Smooth muscle cell of the brain vasculature (primary cell): ENCODE measurements around the gene BCAR3.

Experiments
- DNase-seq: peaks from one replicate; pipeline ENCODE4 v3.0.0-alpha.2; 2012; ENCODE audit warnings: low read depth, low spot score

Gene BCAR3

DNA sequence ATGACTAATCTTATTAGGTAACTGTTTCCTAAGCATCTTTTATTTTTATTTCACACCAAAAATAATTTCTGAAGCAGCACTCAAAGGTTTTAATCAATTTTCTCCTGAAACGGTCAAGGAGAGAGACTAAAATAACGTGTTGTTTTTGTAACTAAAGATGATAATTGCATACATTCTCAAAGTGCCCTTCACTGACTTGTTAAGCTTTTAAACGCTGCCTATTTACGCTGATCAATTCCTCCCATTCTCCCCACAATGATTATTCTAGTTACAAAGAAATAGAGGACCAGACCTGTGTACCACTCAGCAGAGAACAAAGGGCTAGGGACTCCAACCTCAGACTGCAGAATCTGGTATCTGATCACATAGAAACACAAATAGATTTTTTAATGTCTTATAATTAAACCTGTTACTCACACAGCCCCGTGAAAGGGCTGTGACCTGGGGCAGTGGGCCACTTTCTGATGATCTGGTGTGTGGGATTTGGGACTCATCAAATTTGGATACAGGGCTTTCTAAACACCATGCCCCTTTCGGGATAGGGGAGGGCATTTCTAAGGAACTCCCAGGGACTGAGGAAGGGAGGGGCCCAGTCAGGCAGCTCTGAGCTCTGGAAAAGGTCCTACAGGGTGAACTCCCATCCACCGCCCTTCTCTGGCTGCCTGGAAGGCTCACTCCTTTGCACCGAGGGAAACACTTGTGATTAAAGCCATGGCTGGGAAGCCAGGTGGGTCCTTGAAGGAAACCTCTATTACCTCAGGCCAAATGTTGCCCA lies 65.2 kb downstream of the BCAR3 start:
- no peak for DNase-seq

DNA sequence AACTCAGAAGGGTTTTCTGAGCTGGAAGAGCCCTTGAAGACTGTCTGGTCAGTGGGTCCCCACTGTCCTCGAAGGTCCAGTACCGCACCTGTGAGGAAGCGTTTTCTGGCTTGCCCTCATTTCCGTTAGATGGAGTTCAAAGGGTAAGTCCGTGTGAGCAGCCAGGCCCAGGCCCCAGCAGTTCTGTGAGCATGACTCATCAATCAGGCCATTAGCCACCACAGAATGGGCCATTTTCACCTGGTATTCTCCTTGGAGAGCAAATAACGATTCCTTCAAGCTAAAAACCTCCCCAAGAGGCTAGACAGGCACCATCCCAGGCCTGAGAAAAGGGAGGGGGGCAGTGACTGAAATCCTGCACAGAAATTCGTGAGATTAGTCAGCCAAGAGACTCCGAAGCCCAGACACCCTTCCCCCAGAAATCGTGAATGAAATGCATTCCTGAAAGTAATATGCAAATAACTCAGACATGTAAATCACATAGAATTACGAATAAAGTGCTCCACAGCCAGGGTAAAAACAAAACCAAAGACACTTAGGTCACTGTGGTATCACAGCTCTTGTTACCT lies 66.0 kb downstream of the BCAR3 start:
- DNase-seq = no peak

DNA sequence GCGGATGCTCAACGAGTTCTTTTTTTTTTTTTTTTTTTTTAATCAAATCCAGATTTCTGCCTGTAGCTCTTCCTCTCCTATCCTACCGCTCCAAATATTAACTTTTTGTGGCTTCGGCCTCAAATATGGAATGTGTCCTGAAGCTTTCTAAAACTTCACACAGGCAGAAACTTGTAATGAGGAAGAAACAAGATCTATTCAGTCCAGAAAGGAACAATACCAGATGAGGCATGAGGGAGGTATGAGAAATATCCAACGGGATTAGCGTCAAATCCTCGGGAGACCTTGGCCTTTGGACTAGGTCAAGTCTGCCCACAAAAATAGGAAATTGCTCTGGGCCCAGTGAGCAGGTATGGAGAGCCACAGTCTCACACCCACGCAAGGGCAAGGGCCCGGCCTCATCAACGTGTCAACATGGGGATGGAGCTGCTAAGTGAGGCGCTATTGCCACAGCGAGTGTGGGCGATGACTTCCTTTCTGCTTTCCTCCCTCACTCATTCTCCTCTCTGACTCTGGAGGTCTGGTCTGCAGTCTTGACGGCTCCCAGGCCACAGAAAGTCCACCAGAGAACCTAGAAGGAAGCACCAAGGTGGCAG lies 66.6 kb downstream of the BCAR3 start:
- DNase-seq = no peak

DNA sequence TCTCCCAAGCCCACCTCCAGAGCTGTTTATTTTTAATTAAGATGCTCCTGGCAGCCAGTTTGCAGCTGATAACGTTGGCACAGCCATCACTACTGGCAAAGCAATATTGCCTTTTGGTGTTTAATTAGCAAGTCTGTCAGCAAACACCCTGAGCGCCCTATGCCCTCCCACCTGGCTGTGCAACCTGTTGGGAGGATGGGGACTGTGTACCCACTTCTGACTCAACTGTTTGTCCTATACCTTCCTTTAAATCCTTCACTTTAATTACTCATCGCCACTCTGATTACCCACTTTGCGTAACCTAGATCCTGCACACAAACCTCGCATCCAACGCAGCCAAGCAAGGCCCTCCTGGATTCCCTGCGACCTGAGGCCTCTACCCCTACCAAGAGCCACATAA lies 67.1 kb downstream of the BCAR3 start:
- no peak for DNase-seq

DNA sequence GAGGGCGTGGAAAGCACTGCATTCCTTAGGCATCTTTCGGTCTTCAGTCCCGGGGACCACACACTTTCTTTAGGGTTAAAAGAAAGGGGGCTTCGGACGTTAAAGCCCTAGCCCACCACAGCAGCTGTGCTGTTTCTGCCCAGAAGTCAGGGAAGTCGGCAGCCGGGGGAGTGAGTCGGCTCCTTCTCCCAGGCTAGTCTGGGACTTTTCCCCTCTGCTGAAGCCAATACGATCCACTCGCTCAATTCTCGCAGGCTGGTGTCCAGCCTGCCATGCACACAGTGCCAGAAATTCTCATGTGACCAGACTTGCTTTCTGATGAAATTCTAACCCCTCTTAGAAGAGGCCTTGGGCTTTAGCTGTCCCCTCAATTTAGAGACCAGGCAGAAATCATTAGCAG lies 67.7 kb downstream of the BCAR3 start:
- DNase-seq = no peak

DNA sequence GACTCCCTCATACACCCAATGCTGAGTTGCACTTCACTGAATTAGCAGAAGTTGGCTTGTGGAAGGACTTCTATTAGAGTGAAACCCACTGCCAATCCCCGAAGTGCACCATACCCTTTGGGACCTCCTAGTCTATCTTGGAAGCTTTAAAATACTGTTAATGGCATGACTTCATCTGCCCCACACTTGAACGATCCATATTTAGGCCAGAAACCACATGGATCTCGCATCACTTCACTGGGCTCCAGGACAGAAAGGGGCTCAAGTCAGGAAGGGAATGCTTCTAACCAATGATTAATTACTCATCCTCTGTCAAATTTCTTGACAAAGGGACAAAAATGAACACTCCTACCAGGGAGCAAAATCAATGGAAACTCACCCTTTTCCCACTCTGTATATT lies 69.1 kb downstream of the BCAR3 start:
- DNase-seq = no peak

DNA sequence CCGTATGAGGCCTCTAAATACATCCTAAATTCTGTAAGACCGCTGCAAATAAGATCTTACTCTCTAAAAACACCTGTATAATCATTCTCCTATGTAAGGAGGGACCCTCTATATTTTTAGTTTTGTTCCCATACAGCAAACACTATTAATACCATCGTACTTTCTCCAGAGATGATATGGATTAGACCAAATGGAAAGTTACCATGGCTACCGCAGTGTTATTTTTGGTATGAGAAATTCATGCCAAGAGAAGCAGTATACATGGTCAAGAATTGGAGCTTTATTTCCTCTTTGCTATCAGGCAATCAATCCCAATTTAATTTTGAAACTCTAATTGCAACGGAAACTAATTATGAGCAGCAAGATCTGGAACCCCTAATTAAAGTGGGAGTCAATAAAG lies 70.0 kb downstream of the BCAR3 start:
- DNase-seq = no peak

DNA sequence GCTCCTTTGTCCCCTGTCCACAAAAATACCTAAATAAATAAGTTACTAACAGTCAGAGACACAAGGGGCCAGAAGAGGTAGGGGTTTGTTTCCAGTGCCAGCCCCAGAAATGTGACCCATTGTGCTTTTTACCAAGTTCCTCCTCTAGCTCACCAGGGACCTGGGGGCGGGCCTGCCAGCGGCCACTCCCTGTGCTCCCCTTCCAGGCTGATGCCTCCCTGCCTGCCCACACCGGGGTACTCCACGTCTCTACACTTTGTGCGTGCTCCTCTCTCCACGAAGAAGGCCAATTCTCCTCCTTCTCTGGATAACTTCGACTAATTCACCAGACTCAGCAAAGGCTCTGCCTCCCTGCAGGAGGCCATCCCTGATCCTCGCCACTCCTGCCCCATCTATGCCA lies 72.1 kb downstream of the BCAR3 start:
- DNase-seq = no peak

DNA sequence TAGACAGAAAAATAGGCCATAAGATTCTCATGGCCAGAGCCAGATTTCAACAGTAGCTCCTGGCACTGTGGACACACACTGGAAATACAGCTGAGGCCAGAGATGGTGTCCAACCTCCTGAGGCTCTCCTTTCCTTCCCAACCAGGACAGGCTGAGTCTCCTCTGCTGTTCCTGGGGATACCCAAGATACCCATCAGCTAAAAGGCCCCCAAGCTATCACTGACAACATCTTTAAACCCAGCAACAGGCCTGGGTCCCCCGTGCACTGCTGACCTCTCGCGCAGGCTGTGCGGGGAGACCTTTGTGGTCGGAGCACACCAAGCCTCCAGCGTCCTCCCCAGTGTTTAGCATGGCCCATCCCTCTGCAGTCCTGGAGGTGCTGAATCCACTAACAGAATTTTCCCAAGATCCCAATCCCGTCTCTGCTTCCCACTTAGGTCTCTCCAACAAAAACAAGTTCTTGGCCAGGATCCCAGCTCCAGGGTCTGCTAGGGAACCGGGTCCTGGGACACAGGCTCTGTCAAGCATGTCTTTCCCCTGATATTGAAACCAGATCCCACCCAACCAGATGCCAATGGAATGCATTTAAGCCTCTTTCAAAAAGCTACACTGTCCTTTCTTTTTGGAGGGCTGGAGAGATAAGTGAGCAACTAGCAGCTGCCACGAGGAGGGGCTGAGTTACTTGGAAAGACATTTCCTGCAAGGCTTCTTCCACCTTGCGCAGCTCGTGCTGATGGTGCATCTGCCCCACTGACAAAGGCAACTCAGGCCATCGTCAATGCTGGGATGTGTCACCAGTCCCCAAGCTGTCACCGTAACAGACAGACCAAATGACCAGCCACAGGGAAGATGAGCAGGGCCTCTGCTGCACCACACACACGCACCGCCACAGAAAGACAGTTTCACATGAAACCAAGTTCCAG lies 73.2 kb downstream of the BCAR3 start:
- no peak for DNase-seq

DNA sequence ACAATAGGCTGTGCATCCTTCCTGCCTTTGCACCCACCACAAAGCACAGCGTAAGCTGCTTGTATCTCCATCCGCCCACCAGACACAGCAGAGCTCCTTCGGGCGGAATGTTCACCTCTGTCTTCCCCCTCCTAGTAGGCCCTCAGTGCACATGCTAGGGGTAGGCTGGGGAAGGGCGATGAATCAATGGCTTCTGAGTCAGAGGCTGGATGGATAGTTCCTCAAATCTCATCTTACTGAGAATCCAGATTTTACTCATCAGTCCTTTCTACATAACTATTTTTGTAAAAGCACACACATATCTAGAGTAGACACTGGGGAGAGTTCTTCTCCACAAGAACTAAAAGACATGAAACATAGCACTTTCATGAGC lies 73.8 kb downstream of the BCAR3 start:
- no peak for DNase-seq

DNA sequence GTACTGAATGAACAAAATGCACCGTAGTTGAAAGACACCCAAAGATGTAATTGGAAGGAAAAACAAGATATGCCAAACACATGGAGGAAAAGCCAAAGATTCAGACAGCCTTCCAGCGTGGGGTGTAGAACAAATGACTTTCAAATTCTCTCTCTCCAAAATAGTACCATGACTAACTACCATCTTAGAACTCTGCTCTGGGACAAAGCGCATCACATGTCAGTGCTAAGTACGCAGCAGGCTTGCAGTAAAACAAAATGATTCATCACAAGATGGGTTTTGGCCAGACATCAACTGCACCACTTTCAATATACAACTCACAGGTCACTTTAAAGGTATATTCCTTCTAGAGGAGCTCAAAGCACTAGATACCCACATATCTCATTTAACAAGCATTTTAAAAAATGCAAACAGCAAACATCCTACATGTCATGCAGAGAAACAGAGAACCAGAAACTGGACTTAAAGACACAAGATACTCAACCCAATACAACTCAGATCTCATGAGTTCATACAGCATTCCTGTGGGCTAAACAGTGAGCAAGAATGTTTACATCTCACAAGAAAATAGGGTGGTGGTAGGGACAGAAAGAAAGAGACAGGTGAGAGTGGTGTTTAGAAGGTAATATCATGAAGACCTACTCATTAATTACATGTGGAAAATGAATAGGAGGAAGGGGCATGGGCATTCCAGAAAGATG lies 75.7 kb downstream of the BCAR3 start:
- DNase-seq = no peak

DNA sequence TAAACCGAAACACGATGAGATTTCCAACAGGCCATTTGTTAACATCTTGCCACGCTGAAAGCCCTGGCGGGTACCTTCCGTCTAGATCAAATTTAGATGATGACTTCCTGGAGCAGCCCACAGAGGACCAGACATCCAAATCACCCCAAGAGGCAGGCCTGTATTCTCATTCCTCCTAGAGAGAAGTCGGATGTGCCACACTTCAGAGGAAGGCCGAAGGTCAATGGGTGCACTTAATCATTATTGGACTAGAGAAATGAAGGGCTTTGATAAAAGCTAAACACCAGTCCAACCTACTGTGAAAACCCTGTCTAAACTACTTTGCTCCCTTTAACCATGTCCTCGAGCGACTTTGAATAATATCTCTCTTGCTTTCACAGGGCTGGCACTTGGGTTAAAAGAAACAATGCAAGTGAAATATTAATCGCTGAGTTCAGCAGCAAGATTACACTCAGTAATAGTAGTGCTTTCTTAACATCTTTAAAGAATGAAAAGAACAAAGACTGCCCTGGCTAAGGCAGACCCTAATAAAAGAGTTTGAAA lies 76.5 kb downstream of the BCAR3 start:
- DNase-seq = no peak

DNA sequence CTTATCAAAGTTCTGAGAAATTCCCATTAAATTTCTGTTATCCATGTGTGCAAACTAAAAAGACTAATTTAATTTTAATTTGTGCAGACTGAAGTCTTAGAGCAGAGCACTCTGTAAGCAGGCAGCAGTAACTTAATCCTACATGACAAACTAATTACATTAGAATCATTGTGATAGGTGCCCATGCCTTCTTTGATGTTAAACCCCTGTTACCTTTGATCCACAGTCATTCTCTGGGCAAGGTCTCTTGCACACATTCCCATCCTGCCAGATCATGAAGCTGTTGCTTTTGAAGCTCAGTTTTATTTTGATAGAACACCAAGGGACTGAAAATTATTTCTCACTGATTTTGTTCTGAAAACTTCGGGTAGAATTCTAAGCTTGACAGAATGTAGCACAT lies 77.2 kb downstream of the BCAR3 start:
- no peak for DNase-seq

DNA sequence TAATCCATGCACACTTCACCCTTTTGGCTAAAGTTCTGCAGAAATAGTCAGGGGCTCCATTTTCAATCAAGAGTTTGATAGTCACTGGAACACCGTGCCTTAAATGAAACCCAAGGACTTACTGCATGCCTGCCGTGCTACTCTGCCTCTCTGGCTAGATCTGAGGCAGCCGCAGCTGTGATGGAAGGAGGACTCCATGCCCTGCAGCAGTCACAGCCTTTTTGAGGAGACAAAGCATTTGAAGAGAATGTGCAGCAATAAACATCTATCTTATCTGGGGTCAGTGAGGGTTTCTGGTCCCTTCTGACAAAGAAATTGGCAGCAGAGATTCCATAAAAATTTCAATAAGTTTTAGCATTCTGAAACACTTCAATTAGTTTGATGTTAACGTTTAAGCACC lies 78.0 kb downstream of the BCAR3 start:
- no peak for DNase-seq

DNA sequence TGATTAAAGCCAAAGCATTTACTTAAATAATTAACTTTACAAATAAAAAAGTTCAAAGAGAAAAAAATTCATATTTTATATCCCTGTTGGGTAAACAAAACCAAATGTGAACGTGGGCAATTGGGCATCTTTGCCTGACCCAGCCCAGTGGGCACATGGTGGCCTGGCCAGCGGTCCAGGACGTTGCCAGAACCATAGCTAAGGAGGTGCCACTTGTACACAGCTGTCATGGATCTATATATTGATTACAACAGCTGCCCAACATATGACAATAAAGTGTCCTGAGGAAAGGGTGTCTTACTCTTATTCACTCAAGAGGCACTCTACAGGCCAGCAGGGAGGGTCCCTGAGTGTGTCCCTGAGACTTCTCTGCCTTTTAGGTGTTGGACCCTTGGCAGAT lies 78.5 kb downstream of the BCAR3 start:
- DNase-seq = no peak

DNA sequence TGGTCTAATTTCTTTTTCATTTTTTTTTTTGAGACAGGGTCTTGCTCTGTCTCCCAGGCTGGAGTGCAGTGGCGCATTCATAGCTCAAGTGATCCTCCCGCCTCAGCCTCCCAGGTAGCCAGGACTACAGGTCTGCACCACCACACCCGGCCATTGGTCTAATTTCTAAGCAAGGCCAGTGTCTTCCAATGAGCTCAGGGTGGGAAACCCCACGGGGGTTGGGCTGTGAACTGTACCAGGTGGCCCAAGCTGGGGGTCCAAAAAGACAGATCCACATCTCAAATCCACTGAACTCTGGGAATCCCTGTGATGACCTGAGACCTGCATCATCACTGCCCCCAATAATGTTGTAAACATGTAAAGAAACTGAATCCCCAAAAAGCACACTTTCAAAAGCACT lies 79.5 kb downstream of the BCAR3 start:
- no peak for DNase-seq

DNA sequence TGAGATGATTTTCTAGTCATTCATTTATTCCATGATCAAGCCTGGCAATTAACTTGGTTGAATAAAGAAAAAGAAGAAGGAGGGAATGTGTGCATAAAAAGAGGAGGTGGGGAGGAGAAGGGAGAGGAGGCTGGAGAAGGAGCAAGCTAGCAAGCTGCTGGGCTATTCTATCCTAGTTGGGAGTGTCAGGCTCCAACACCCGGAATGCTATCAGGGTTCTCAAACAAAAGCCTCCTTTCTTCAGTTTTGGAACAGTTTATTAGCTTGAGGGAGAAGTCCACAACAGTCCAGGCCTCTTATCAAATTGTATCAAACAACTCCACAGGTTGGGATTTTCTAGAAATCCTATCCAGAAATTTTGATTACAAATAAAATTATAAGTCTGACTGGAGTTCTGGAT lies 80.0 kb downstream of the BCAR3 start:
- no peak for DNase-seq

DNA sequence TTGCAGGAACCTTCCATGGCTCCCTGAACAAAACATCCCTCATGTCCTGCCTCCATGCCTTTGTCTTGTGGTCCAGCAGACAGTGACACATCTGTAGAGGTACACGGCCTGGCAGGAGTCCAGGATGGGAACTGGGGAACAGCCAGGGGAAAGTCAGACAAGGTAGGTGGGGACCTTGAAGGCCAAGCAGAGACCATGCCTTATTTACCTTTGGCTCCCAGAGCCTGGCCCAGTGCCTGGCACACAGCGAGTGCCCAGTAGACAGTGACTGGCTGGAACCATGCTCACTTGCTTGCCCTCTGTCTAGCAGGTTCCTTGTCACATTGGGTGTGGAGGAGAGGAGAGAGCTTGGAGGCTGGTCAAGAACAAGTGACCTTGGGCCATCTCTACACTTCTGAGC lies 81.0 kb downstream of the BCAR3 start:
- no peak for DNase-seq

DNA sequence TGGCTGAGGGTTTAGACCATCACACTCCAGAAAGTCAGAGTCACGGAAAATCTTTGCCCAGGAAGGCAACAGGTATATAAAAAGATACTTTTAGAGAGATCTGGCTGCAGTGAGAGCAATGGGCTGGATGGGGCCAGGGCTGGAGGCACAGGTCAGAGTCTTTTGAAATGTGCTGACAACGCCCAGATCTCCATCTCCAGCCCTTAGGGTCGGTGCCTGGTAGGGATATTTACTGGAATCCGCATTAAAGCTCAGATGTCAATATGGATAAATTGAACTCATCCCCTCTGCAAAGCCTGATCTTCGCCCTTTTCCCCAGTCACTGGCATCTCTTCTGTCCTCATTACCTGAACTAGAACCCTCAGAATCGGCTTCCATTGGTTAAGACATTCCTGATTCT lies 82.2 kb downstream of the BCAR3 start:
- no peak for DNase-seq

DNA sequence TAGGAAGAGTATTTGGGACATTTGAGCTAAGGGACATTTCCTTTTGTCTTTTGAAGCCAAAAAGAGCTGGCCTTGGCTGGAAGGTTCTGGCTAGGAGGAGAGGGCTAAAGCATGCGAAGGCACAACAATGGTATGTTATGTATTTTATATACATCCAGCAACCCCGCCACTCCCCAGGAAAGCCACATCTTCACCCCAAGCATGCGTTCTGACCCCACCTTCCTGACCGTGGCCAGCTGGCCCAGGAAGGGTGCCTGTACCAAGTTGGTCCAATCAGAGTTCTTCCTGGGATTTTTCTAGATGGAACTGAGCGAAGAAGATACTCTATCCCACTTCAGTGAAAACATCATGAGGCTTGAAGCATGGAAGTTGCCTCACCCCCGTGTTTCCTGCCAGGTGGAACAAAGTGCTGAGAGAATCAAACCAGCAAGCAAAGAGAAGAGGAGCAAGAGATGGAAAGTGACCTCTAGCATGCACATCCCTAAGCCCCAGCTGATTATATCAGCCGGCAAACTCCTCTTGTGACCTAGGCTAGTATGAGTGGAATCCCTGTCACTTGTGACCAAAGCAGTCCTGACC lies 82.7 kb downstream of the BCAR3 start:
- DNase-seq = no peak

DNA sequence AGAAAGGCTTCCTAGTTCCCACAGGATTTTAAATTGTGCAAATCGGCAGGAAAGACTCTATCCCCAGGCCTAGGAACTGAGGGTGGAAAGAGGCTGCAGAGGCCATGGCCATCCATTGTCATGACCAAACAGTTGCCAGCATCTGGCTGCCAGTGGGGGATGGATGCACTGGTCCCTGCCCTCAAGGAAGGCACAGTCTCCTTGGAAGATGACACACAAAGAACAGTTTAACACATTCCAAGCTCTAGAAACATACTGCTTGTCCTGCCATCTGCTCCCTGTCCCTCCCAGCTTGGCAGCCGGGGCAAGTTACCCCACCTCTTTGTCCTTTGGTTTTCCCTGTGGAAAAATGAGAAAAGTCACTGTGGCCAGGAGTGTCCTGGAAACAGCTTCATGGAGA lies 83.2 kb downstream of the BCAR3 start:
- DNase-seq = no peak
